Endodermal cell (in vitro differentiated cells): ENCODE measurements around the gene MASP1. TPM values are rescaled to one million over a fixed set of nuclear protein-coding genes. Genes with fewer than 3 reads are reported as not detected.

ENCODE experiments used
- DNase-seq: peaks from one replicate; pipeline ENCODE4 v3.0.0-alpha.2; 2017
- H3K27ac ChIP-seq: 2 replicates; pipeline ENCODE4 v1.5.1; 2013; ENCODE audit warnings: mild to moderate bottlenecking, low read depth, low read length, moderate library complexity
- H3K27me3 ChIP-seq: 2 replicates; pipeline ENCODE4 v1.6.1; 2013; ENCODE audit warnings: mild to moderate bottlenecking, low read length, moderate library complexity; ENCODE audit not compliant: insufficient read depth, control insufficient read depth, poor library complexity, severe bottlenecking
- H3K36me3 ChIP-seq: 2 replicates; pipeline ENCODE4 v1.7.0; 2013; ENCODE audit warnings: mild to moderate bottlenecking, low read length, moderate library complexity; ENCODE audit not compliant: control insufficient read depth, insufficient read depth
- H3K4me1 ChIP-seq: one replicate; pipeline ENCODE4 v1.7.0; 2013; ENCODE audit warnings: low read length; ENCODE audit not compliant: control insufficient read depth, insufficient read depth
- H3K4me3 ChIP-seq: 2 replicates; pipeline ENCODE4 v1.5.1; 2013; ENCODE audit warnings: mild to moderate bottlenecking, low read length, moderate library complexity
- H3K9ac ChIP-seq: 2 replicates; pipeline ENCODE4 v1.6.1; 2013; ENCODE audit warnings: mild to moderate bottlenecking, low read length, moderate library complexity; ENCODE audit not compliant: poor library complexity, severe bottlenecking; ENCODE audit errors: extremely low read depth
- H3K9me3 ChIP-seq: 2 replicates; pipeline ENCODE4 v1.6.1; 2013; ENCODE audit warnings: mild to moderate bottlenecking, low read length, moderate library complexity; ENCODE audit not compliant: control insufficient read depth
- H3K27ac Mint-ChIP-seq: 2 replicates; pipeline ENCODE4 v1.8.0; 2020; ENCODE audit warnings: mixed read lengths
- H3K27me3 Mint-ChIP-seq: 2 replicates; pipeline ENCODE4 v1.8.0; 2021; ENCODE audit warnings: mild to moderate bottlenecking, mixed read lengths; ENCODE audit not compliant: insufficient read depth
- H3K36me3 Mint-ChIP-seq: 2 replicates; pipeline ENCODE4 v1.8.0; 2020; ENCODE audit warnings: low read depth, mixed read lengths
- H3K4me1 Mint-ChIP-seq: 2 replicates; pipeline ENCODE4 v1.8.0; 2020; ENCODE audit warnings: mixed read lengths
- H3K4me3 Mint-ChIP-seq: 2 replicates; pipeline ENCODE4 v1.8.0; 2020; ENCODE audit warnings: mild to moderate bottlenecking, moderate library complexity, mixed read lengths
- H3K9me3 Mint-ChIP-seq: 2 replicates; pipeline ENCODE4 v1.8.0; 2020; ENCODE audit warnings: mild to moderate bottlenecking, mixed read lengths
- WGBS, 2 experiments: methylation state at CpG; one replicate each; pipeline versions ENCODE4 v1.1.5 to v1.1.7; 2013; ENCODE audit warnings: missing lambda C conversion rate in 2 of 2, mixed read lengths in 1 of 2; ENCODE audit not compliant: insufficient coverage in 1 of 2, insufficient read length in 1 of 2; 5-methylcytosine and 5-hydroxymethylcytosine counted together
- total RNA-seq, 2 donors: library from RNA; stranded (reverse); fragmentation: NEBNext Ultra II Directional in 1 of 2; extraction: Animal tissue kit (Norgen Biotek cat#: 25700) in 1 of 2; gene quantifications; 2 replicates in 1 of 2; 3 replicates in 1 of 2; pipeline ENCODE4 v1.2.1, GENCODE V29; 2021
- TF ChIP-seq, protein P1 (sequence below): fragments of 200-600 bp; sonication (generic); conservative IDR thresholded peaks from 2 replicates; pipeline ENCODE4 v1.5.0; 2021; ENCODE audit warnings: antibody characterized with exemption, mild to moderate bottlenecking

The MASP1 gene
- total RNA-seq, 2 donors from 2014 or later, result 0.09 to 0.57 TPM

- Mint-ChIP-seq H3K36me3 (peaks cover 2% of the 10 kb centered on the region), H3K27ac (no peak overlapping the region), H3K4me3 (no peak overlapping the region), H3K4me1 (peaks cover 27% of the 10 kb centered on the region), H3K9me3 (peaks cover 31% of the 10 kb centered on the region), H3K27me3 (peaks cover 2% of the 10 kb centered on the region)
- TF ChIP-seq, protein P1, sequence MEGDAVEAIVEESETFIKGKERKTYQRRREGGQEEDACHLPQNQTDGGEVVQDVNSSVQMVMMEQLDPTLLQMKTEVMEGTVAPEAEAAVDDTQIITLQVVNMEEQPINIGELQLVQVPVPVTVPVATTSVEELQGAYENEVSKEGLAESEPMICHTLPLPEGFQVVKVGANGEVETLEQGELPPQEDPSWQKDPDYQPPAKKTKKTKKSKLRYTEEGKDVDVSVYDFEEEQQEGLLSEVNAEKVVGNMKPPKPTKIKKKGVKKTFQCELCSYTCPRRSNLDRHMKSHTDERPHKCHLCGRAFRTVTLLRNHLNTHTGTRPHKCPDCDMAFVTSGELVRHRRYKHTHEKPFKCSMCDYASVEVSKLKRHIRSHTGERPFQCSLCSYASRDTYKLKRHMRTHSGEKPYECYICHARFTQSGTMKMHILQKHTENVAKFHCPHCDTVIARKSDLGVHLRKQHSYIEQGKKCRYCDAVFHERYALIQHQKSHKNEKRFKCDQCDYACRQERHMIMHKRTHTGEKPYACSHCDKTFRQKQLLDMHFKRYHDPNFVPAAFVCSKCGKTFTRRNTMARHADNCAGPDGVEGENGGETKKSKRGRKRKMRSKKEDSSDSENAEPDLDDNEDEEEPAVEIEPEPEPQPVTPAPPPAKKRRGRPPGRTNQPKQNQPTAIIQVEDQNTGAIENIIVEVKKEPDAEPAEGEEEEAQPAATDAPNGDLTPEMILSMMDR, result no peak
- DNase-seq, result no peak
- Histone ChIP-seq H3K36me3 (no peaks in the 10 kb centered on the region), H3K9ac (no peak overlapping the region), H3K4me1 (peaks cover 9% of the 10 kb centered on the region), H3K27ac (no peak overlapping the region), H3K9me3 (peaks cover 45% of the 10 kb centered on the region), H3K4me3 (peak overlapping the region; percentile 20), H3K27me3 (no peaks in the 10 kb centered on the region)
Observed at GRCh38 chr3:187209491-187209890, 82.0 kb downstream of the MASP1 start.

DNA sequence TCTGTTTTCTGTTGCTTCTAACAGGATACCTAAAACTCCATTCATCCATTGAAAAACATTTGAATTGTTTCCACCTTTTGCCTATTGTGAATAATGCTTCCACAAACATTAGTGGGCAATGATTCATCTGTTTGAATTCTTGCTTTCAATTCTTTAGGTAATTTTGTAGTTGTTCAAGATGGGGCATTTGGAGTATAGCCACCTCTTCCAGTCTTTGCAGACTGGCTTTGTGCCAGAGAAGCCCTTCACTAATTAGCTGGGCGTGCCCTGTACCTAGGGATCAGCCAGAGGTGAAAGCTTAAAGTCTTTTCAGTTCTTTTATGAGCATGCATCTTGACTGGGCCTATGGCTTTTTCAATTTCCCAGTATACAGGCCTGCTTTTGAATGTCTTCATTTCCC, 83.4 kb downstream of the MASP1 start:
- TF ChIP-seq, protein P1, result no peak
- 92 to 95% methylated on average over 1 of the region's 1 CpG for WGBS, 2 experiments
- no peak overlapping the region for H3K4me3 Mint-ChIP-seq
- peaks cover 2% of the 10 kb centered on the region for H3K36me3 Mint-ChIP-seq
- Histone ChIP-seq H3K27me3 (no peaks in the 10 kb centered on the region), H3K9ac (no peak overlapping the region), H3K4me1 (peaks cover 9% of the 10 kb centered on the region), H3K4me3 (peak overlapping the region; percentile 32), H3K36me3 (no peaks in the 10 kb centered on the region), H3K9me3 (peaks cover 45% of the 10 kb centered on the region), H3K27ac (no peak overlapping the region)
- no peak for DNase-seq
- H3K27ac Mint-ChIP-seq, result no peak overlapping the region
- H3K27me3 Mint-ChIP-seq, result peaks cover 2% of the 10 kb centered on the region
- H3K4me1 Mint-ChIP-seq, result peaks cover 24% of the 10 kb centered on the region
- peaks cover 31% of the 10 kb centered on the region for H3K9me3 Mint-ChIP-seq

- no peaks in the 10 kb centered on the region for H3K36me3 ChIP-seq
- Mint-ChIP-seq H3K4me3 (no peak overlapping the region), H3K27ac (no peak overlapping the region), H3K9me3 (peaks cover 31% of the 10 kb centered on the region), H3K4me1 (peaks cover 22% of the 10 kb centered on the region), H3K36me3 (peaks cover 2% of the 10 kb centered on the region), H3K27me3 (peaks cover 2% of the 10 kb centered on the region)
- DNase-seq, result no peak
- no peak overlapping the region for H3K27ac ChIP-seq
- H3K27me3 ChIP-seq, result no peaks in the 10 kb centered on the region
- peak overlapping the region; percentile 32 for H3K4me3 ChIP-seq
- peaks cover 9% of the 10 kb centered on the region for H3K4me1 ChIP-seq
- TF ChIP-seq, protein P1, result no peak
- no peak overlapping the region for H3K9ac ChIP-seq
- H3K9me3 ChIP-seq, result peaks cover 45% of the 10 kb centered on the region
Observed at GRCh38 chr3:187207624-187208023, 83.9 kb downstream of the MASP1 start.
